Gastroesophageal sphincter (tissue), 4 donors: Measurements from ENCODE around the gene SMARCC2. TPM values are rescaled to one million over a fixed set of nuclear protein-coding genes. Genes with fewer than 3 reads are reported as not detected.

Experiments
- ATAC-seq: fragments of 150-250 bp; one replicate; pipeline ENCODE4 v1.9.1; 2016; ENCODE audit warnings: mild to moderate bottlenecking, moderate library complexity
- H3K27ac ChIP-seq, 4 donors: fragments of 200-600 bp; sonication (generic) in 3 of 4; 1 replicate in 3 of 4; 2 replicates in 1 of 4; pipeline ENCODE4 v1.5.1; 2016 to 2019
- H3K27me3 ChIP-seq: fragments of 200-600 bp; sonication (generic); one replicate; pipeline ENCODE4 v1.5.1; 2019
- H3K36me3 ChIP-seq, 2 donors: fragments of 200-600 bp; sonication (generic); one replicate each; pipeline ENCODE4 v1.5.1; 2019; ENCODE audit warnings: control low read depth in 1 of 2
- H3K4me1 ChIP-seq, 3 donors: fragments of 200-600 bp; sonication (generic); 1 replicate in 2 of 3; 2 replicates in 1 of 3; pipeline ENCODE4 v1.5.1; 2016 to 2019; ENCODE audit warnings: control low read depth in 2 of 3
- H3K4me3 ChIP-seq, 2 donors: fragments of 200-600 bp; sonication (generic); one replicate each; pipeline ENCODE4 v1.5.1; 2019; ENCODE audit warnings: mild to moderate bottlenecking in 1 of 2, moderate library complexity in 1 of 2
- H3K9me3 ChIP-seq, 3 donors: fragments of 200-600 bp; sonication (generic); one replicate each; pipeline ENCODE4 v1.5.1; 2017 to 2019; ENCODE audit warnings: control low read depth in 2 of 3
- EP300 ChIP-seq: sonication (generic); formaldehyde crosslinking; IDR thresholded peaks from one replicate; pipeline ENCODE4 v1.6.1; 2017; ENCODE audit warnings: antibody characterized with exemption, mild to moderate bottlenecking
- POLR2A ChIP-seq, 2 donors: fragments of 450-650 bp; IDR thresholded peaks; one replicate each; pipeline ENCODE4 v1.6.1; 2017; ENCODE audit warnings: antibody characterized with exemption in 2 of 2, mild to moderate bottlenecking in 2 of 2, moderate library complexity in 1 of 2
- POLR2AphosphoS5 ChIP-seq: sonication (generic); formaldehyde crosslinking; IDR thresholded peaks from one replicate; pipeline ENCODE4 v1.6.1; 2017; ENCODE audit warnings: antibody characterized with exemption
- WGBS, 2 donors: methylation state at CpG; one replicate each; pipeline ENCODE4 v1.1.5; 2018; ENCODE audit warnings: low coverage in 1 of 2; 5-methylcytosine and 5-hydroxymethylcytosine counted together
- total RNA-seq, 4 donors: library from RNA; depleted of rRNA; stranded (reverse); fragments of >200 nt; gene quantifications; one replicate each; pipeline ENCODE4 v1.1.0, GENCODE V29; 2016
- TF ChIP-seq, protein P1 (sequence below), 4 experiments: fragments of 200-600 bp in 2 of 4; fragments of 450-650 bp in 2 of 4; sonication (generic) in 1 of 4; IDR thresholded peaks; one replicate each; pipeline ENCODE4 v1.5.1; 2017 to 2019; ENCODE audit warnings: antibody characterized with exemption in 4 of 4, mild to moderate bottlenecking in 2 of 4, moderate library complexity in 2 of 4

The SMARCC2 gene
- total RNA-seq, 4 donors from 2014 or later, result 76.5 to 109 (median 85.1) TPM

DNA sequence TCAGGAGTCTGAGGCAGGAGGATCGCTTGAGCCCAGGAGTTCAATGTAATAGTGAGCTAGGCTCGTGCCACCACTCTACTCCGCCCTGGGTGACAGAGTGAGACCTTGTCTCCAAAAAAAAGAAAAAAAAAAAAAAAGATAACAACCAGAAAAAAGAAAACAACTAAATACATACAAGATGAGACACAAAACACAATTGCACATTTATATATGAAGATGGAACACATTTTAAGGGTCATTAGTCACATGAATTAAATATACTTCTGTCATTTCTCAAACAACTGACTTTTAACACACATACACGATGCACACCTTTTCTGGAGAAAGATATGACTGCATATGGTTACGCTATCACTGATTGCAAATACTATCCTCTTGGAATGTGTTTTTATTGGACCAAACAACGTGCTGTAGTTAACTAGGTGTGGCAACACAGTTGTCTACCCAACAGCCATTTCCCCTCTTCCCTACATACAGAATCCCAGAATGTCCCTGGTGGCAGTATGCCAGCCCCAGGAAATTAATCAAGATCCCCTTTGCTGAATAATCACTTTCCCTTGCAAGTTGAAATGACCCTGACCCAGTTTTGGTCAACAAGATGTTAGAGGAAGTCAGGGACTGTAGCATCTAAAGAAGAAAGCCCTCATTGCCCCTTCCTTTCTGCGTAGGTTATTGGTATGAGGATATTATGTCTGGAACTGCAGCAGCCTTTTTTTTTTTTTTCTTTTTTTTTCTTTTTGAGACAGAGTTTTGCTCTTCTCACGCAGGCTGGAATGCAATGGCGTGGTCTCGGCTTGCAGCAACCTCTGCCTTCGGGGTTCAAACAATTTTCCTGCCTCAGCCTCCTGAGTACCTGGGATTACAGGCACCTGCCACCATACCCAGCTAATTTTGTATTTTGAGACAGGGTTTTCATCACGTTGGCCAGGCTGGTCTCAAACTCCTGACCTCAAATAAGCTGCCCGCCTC lies 42.5 kb downstream of the SMARCC2 start:
- WGBS, 2 donors, result 26 to 42% methylated on average over 5 to 10 of the region's 13 CpGs

DNA sequence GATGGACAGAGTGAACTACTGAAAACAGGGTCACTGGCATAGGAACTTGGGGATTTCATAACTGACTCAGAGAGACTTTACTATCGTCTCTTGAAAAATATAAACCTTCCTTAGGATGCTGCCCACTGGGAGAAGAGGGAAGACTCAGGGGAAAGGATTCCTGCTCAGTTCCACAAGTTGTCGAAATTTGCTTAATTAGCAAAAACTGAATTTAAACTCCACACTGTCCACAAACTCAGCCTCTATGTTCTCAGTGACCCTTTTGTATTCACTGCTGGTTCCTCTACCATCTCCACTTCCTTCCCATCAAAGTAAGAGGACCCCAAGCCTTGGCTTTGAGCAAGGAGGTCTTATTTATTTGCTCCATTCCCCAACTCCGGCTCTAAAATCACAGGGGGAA lies 44.1 kb downstream of the SMARCC2 start:
- H3K4me3 ChIP-seq, result no peak overlapping the region
- 53 to 65% methylated on average over 2 of the region's 3 CpGs for WGBS, 2 donors
- no peak for TF ChIP-seq POLR2A (IDR thresholded peaks at IDR 0.05)
- no peak for ATAC-seq
- H3K9me3 ChIP-seq, result no peaks in the 10 kb centered on the region
- H3K4me1 ChIP-seq, result peaks cover 0 to 49% (median 0%) of the 10 kb centered on the region in 3 donors
- peak overlapping the region in 3 of 4 donors; percentile 42 to 57 (median 51) for H3K27ac ChIP-seq
- H3K27me3 ChIP-seq, result no peaks in the 10 kb centered on the region
- H3K36me3 ChIP-seq, result peaks cover 0 to 53% of the 10 kb centered on the region in 2 donors

More for the DNA sequence above, 42.5 kb downstream of the SMARCC2 start:
- H3K27ac ChIP-seq, result peak overlapping the region in 3 of 4 donors; percentile 51 to 58 (median 52)
- H3K27me3 ChIP-seq, result no peaks in the 10 kb centered on the region
- H3K4me3 ChIP-seq, result no peak overlapping the region
- no peaks in the 10 kb centered on the region for H3K9me3 ChIP-seq
- H3K36me3 ChIP-seq, result peaks cover 0 to 38% of the 10 kb centered on the region in 2 donors
- H3K4me1 ChIP-seq, result peaks cover 3 to 64% (median 6%) of the 10 kb centered on the region in 3 donors
- ATAC-seq, result peak; percentile 34
- TF ChIP-seq POLR2AphosphoS5, result peak; percentile 36
- no peak for TF ChIP-seq EP300

DNA sequence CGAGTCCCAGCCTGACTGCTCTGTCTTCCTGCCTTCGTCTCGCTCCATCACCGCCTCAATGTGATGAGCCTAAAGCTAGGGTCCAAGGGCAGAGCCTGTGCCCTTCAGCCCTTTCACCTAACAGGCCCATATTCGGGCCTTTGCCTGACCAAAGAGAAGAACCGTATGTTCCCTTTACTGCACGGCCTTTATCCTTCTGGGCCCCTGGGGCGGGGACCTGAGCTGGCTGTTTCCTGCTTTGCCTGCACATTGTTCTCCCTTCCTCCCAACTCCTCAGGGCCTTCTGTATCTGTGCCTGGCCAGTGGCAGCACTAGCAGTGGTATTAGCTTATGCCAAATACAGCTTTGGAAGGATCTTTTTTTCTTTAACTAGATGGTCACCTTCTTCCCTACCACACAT lies 45.4 kb downstream of the SMARCC2 start:
- whole genome bisulfite sequencing, 2 donors, result 63 to 77% methylated on average over 7 to 8 of the region's 8 CpGs
- H3K9me3 ChIP-seq, result no peaks in the 10 kb centered on the region
- peak overlapping the region in 3 of 4 donors; percentile 42 to 57 (median 54) for H3K27ac ChIP-seq
- peak; percentile 39 for ATAC-seq
- no peak overlapping the region for H3K4me3 ChIP-seq
- TF ChIP-seq EP300, result no peak
- no peak for TF ChIP-seq POLR2AphosphoS5
- TF ChIP-seq POLR2A (IDR thresholded peaks at IDR 0.05), result no peak
- TF ChIP-seq, protein P1, sequence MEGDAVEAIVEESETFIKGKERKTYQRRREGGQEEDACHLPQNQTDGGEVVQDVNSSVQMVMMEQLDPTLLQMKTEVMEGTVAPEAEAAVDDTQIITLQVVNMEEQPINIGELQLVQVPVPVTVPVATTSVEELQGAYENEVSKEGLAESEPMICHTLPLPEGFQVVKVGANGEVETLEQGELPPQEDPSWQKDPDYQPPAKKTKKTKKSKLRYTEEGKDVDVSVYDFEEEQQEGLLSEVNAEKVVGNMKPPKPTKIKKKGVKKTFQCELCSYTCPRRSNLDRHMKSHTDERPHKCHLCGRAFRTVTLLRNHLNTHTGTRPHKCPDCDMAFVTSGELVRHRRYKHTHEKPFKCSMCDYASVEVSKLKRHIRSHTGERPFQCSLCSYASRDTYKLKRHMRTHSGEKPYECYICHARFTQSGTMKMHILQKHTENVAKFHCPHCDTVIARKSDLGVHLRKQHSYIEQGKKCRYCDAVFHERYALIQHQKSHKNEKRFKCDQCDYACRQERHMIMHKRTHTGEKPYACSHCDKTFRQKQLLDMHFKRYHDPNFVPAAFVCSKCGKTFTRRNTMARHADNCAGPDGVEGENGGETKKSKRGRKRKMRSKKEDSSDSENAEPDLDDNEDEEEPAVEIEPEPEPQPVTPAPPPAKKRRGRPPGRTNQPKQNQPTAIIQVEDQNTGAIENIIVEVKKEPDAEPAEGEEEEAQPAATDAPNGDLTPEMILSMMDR (IDR thresholded peaks at IDR 0.05), result no peak
- no peaks in the 10 kb centered on the region for H3K27me3 ChIP-seq
- H3K36me3 ChIP-seq, result peaks cover 3 to 67% of the 10 kb centered on the region in 2 donors
- H3K4me1 ChIP-seq, result peaks cover 0 to 49% (median 0%) of the 10 kb centered on the region in 3 donors

DNA sequence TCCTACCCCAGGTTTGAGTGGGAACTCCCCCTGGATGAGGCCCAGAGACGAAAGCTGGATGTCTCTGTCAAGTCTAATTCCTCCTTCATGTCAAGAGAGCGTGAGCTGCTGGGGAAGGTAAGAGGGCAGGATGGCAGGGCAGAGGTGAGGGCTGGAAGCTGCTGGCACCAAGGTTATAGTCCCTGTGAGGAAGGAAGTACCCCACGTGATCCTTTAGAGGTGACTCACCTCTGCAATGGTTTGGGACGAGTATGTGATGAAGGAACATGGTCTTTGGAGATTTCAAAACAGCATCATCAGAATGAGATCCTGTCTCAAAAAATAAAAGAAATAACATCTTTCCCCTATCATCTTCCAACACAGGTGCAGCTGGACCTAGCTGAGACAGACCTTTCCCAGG lies 46.1 kb downstream of the SMARCC2 start:
- peaks cover 3 to 73% of the 10 kb centered on the region in 2 donors for H3K36me3 ChIP-seq
- WGBS, 2 donors, result 64% methylated on average over 3 of the region's 4 CpGs; no CpG with 5 or more reads in 1 of the 2 donors
- ATAC-seq, result no peak
- no peak overlapping the region for H3K4me3 ChIP-seq
- TF ChIP-seq POLR2AphosphoS5 (no peak), POLR2A (IDR thresholded peaks at IDR 0.05) (no peak), EP300 (no peak)
- TF ChIP-seq, protein P1 (IDR thresholded peaks at IDR 0.05), result no peak
- H3K27me3 ChIP-seq, result no peaks in the 10 kb centered on the region
- H3K4me1 ChIP-seq, result peaks cover 0 to 49% (median 0%) of the 10 kb centered on the region in 3 donors
- no peaks in the 10 kb centered on the region for H3K9me3 ChIP-seq
- peak overlapping the region in 3 of 4 donors; percentile 42 to 57 (median 54) for H3K27ac ChIP-seq

DNA sequence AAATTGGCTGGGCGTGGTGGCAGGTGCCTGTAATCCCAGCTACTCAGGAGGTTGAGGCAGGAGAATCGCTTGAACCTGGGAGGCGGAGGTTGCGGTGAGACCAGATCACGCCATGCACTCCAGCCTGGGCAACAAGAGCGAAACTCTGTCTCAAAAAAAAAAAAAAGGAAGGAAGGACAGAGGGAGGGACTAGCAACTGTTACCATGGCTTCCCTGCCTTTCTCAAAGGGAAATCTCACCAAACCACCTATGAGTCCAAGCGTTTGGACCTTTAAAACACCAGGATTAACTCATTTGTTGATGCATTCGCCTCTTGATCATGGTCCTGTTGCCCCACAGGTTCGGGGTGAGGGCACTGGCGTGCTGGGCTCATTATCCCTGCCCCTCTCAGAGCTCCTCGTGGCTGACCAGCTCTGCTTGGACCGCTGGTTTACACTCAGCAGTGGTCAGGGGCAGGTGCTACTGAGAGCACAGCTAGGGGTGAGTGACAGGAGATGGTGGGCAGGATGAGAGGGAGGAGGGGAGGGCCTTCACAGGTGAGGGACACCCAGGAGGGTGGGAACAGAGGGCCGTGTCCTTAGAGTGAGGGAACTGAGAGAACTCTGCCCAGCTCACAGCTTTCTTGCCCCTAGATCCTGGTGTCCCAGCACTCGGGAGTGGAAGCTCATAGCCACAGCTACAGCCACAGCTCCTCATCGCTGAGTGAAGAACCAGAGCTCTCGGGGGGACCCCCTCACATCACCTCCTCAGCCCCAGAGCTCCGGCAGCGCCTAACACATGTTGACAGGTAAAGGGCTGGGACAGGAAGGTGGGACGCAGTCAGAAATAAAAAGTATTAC lies 47.1 kb downstream of the SMARCC2 start:
- Histone ChIP-seq H3K36me3 (peaks cover 3 to 84% of the 10 kb centered on the region in 2 donors), H3K4me3 (no peak overlapping the region), H3K9me3 (no peaks in the 10 kb centered on the region), H3K27ac (peak overlapping the region in 1 of 4 donors; percentile 54), H3K4me1 (peaks cover 0 to 45% (median 0%) of the 10 kb centered on the region in 3 donors), H3K27me3 (no peaks in the 10 kb centered on the region)
- no peak for ATAC-seq
- WGBS, 2 donors, result 81 to 90% methylated on average over 7 to 9 of the region's 19 CpGs
- TF ChIP-seq, protein P1 (IDR thresholded peaks at IDR 0.05), result no peak
- no peak for TF ChIP-seq EP300
